GM19025 (cell line): Measurements from ENCODE around the gene CSNK2B.

Source experiments
- ATAC-seq: cut with Tn5 transposase; IDR thresholded peaks from one replicate; pipeline ENCODE4 v1.9.1; 2021; ENCODE audit warnings: mild to moderate bottlenecking, low read depth, moderate library complexity; ENCODE audit not compliant: unreplicated experiment

CSNK2B gene

DNA sequence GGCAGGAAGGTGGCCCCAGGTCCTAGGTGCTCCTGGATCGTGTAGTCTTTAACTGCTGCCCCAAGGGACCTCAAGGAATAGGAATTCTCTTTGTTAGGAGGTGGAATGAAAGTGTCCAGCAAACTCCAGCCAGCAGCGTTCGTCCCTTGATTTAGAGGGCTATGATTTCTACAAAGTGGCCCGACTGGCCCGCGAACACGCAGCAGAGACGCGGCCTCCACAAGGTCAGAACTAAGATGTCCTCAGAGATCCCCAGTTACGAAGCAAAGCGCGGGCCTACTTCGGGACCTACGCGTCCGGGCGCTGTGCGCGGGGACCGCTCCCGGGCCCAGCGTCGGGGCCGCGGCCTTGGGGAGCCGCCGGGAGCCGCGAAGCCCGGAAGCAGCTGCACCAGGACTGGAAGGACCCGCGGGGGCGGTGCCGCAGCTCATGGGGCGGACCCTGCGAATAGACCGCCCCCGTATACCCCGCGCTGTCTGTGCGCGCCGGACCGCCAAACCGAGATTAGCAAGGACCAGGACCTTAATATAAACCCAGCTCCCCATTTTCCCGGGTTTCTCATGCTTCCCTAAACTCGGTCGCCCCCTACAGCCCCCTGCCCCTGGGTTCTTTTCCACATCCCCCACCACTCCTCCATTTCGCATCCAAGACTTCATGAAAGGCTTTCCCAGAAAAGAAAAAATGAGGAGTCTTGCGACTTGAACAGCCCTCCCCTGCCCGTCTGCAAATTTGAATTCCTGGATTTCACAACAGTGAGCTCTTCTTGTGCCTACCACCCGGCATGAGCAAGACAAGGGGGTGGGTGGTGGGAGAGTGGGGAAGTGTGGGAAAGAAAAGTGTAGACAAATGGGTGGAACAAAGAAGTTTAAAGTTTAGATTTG is 5.3 kb upstream of the CSNK2B start, which contains the start of gene C6orf47:
C6orf47 (minus strand) TSS at position 398 of the 881 bp plus-strand sequence. CDS start 831 bp downstream, outside the sequence.
- peak; percentile 60 for ATAC-seq

DNA sequence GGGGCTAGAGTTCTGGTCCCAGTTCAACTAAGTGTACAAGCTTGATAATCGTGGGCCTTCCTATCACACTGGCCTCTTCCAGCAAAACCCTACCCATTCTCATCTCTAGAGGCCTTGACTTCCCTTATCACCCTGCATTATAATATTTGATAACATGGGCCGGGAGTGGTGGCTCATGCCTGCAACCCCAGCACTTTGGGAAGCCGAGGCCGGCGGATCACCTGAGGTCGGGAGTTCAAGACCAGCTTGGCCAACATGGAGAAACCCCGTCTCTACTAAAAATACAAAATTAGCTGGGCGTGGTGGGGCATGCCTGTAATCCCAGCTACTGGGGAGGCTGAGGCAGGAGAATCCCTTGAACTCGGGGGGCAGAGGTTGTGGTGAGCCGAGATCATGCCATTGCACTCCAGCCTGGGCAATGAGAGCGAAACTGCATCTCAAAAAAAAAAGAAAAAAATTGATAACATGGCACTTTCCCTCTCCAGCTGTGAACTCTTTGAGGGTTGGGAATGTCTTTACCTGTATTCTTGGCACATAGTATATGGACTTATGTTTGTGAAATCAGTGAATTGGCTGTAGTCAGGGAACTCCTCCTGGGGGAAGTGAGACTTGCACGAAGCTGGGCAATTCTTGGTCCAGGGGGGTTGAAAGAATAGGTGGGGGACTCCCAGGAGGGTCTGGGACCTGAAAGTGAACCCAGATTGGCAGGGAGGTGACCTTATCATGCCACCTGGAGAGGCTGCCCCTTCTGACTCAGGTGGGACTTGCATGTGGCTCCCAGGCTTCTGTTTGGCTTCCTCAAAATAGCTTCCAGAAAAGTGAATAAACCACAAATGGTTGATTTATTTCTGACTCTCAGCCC is 4.4 kb upstream of the CSNK2B start:
- ATAC-seq = no peak

- no peak for ATAC-seq
Measured at GRCh38 chr6:31662124-31662723, 3.7 kb upstream of the CSNK2B start.

GRCh38 chr6:31663126-31663960 is 2.5 kb upstream of the CSNK2B start:
- no peak for ATAC-seq

DNA sequence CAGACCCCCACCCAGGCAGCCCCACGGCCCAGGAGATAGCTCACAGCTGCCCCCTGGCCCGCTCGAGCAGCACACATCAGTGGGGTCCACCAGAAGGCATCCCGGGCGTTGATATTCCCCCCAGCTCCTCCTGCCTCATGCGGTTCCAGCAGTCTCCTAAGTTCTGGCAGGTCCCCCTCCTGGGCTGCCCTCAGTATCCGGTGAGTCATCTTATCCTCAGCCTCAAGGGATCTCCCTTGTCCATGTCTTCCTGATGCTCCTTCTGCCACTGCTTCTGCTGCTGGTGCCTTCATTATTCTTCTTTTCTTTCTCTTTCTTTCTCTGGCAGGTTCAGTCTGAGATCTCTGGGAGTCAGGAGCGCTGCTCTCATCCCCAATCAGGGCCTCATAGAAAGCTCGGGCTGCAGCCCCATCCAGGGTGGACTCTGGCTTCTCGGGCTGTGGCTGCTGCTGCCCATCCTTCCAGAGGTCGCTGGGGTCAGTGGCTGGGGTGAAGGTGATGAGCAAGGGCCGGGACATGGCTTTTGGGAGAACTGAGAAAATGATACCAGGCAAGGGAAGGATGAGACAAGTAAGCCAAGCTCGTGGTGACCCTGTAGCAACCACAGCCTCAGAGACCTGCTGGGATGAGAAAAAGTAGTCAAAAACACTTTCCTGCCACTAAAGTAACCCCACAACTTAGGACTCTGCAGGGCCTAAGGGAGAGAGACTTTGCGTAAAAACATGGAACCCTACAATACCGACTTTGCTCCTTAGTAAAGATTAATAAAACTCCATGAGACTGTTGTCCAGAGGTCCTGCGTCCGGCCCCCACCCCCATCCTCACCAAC is 1.7 kb upstream of the CSNK2B start:
- no peak for ATAC-seq

DNA sequence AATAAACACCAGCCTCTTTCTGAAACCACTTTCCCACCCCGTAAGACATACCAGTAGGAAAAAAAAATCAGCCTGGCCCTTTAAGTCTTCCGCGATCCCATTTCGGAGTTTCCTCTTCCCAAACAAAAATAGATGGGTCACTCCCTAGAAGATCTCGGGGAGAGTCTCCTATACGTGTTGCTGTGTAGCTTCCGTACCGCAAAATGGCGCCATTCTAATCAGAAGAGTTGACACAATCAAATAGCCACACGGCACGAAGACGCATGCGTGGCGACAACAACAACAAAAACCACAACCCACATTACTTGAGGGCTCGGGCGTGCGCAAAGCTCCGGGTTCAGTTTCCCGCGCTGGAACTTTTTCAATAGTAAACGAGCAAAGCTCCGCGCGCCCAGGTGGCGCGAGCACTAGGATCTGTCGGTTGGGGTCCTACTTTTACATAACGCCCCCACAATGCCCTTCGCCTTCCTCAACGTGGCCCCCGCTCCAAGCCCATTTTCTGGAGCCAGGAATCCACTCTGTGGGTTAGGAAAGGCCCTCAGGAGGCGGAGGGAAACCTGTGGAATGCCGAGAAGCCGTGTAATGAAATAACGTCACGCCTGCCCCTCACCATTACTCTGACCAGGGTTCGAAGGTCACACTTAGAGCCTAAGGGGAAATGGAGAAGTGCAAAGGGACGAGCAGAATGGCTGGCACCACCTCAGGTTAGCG is 935 bp upstream of the CSNK2B start, which contains the start of gene GPANK1:
GPANK1 (minus strand) TSS at position 208 of the 711 bp plus-strand sequence. CDS start 519 bp downstream, outside the sequence.
- ATAC-seq = peak; percentile 34

DNA sequence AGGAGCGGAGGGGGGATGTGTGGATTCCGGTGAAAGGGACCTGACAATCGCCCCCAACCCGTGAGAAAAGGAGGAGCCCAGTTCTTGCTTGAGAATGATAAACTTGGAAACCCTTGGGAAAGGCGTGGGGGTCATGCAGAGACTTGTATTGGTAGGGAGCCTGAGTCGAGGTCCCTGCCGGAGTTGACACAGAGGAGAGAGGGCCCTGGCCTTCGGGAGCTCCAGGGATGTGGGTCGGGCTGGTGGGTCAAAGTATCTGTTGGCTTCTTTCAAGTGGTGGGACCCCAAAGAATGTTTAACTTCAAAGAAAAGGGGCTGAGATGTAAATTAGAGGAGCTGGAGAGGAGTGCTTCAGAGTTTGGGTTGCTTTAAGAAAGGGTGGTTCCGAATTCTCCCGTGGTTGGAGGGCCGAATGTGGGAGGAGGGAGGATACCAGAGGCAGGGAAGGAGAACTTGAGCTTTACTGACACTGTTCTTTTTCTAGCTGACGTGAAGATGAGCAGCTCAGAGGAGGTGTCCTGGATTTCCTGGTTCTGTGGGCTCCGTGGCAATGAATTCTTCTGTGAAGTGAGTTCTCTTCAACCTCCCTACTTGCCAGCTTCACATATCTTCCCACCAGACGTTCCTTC is 571 bp downstream of the CSNK2B start:
- ATAC-seq = no peak

DNA sequence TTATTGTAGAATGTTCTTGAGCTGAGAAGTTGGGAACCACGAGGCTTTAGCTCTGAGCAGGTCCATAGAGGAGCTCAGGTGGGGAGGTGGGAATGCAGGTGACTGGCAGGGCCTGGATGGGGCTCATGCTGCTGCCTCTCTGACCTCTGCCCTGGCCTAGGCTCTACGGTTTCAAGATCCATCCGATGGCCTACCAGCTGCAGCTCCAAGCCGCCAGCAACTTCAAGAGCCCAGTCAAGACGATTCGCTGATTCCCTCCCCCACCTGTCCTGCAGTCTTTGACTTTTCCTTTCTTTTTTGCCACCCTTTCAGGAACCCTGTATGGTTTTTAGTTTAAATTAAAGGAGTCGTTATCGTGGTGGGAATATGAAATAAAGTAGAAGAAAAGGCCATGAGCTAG is 3.8 kb downstream of the CSNK2B start, which contains the start of gene LY6G5B:
LY6G5B (plus strand) TSS at position 301 of the 400 bp plus-strand sequence. CDS start 975 bp downstream, outside the sequence.
- ATAC-seq = no peak

GRCh38 chr6:31676322-31676903 is 10.5 kb downstream of the CSNK2B start:
- no peak for ATAC-seq

DNA sequence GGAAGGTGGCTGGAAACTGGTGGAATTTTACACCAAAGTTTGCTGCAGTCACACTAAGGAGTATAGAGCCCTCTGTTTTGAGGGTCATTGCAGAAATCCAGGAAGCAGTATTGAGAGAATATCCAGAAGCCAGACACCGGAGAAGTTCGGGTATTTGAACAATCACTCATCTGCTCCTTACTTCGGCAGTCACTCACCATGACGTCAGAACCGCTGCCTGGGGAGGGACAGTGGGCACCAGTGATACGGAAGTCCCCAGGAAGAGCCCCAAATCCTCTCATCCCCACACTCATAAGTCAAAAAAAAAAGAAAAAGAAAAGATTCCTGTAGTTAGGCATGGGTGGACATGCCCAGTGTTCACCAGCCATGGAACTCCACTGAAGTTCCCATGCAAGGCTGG is 11.0 kb downstream of the CSNK2B start:
- no peak for ATAC-seq

DNA sequence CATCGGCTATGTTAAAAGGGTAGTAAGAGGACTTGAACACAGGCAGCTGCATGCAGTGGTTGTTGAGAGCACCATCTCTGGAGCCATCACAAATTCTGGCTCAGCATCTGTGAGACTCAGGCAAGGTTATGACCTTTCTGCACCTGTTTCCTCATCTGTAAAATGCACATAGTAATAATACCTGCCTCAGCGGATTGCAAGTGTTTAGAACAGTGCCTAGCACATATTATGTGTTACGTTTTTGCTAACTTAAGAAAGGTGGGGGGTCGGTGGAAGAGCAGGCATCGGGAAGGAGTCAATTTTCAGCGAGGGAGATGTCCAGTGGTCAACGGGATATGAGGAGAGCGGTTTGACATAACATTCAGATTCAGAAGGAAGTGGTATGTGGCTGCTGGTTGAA is 12.1 kb downstream of the CSNK2B start:
- ATAC-seq = no peak

DNA sequence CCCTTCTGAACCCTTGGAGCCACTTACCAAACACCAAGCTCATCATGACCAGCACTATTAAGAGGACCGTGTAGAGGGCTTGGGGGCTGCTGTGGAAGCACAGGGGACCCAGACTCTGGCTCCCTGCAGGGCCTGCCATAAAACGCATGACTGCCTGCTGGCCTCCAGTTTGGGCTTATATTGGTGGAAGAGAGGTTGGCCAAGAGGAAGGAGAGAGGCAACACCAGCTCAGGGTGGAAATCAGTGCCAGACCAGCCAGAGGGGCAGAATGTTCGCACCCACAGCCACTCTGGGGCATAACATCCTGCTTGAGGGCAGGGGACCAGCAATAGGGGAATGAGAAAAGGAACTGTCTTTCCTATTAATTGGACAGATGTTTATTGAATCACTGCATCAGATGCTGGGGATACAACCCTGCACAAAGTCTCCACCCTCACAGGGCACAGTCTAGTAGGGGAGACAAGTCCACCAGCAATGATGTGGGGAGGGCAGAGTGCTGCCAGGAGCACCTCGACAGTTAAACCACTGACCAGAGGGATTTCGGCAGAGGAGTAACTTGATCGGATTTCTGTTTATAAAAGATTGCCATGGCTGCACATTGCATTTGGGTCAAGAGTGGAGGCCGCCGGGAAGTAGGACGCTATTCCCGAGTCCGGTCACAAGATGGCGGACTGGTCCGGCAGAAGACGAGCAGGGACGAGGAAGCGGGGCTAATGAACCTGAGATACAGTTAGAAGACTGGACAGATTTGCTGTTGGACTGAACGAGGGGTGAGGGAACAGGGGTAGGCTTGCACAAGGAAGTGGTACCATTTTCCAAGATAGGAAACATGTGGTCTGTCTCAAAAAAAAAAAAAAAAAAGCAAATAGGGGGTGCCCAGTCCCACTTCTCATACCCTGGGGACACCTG is 14.6 kb downstream of the CSNK2B start, which contains the start of gene LY6G5C:
LY6G5C (minus strand) TSS at position 842 of the 909 bp plus-strand sequence; CDS start at position 148, 694 bp downstream.
- ATAC-seq = no peak

DNA sequence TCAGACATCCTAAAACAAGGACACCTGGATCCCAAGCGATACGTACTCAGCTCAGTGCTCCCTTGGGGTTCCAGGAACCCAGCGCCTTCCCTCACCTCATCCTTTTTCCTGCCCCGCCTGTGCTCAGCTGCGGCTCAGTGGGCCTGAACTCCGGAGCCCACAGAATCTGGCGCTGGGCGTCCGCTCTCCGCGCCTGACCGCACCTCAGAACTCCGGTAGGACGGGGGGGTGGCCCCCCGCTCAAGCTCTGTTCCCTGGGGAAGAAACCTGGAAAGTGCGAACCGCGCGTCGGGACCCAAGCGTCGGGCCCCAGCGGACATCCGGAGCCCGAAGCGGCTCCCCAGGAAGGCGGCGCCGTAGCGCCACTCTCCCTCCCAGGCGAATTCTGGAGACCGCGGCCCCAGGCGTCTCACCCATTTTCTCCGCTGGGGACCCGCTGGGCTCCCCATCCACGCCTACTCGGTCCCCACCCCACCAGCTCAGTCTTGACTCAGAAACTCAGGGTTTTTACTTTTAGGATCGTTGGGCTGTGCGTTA is 15.3 kb downstream of the CSNK2B start:
- no peak for ATAC-seq

DNA sequence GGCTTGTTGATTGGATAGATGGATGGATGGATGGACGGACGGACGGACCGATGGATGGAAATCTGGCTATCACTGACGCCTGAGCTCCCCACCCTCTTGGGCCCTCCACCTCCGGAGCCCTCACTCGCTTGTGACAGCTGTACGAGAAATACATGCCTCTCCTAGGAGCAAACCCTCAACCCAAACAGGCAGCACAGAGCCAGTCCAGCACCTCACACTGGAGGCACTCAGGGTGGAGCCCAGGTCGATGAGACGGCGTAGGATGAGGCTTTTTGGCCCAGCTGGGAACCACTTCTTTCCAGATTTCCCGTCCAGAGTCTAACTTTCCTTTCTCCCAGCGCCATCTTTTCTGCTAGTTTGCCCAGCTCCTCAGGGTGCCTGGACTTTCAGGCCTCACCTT is 17.7 kb downstream of the CSNK2B start:
- no peak for ATAC-seq

DNA sequence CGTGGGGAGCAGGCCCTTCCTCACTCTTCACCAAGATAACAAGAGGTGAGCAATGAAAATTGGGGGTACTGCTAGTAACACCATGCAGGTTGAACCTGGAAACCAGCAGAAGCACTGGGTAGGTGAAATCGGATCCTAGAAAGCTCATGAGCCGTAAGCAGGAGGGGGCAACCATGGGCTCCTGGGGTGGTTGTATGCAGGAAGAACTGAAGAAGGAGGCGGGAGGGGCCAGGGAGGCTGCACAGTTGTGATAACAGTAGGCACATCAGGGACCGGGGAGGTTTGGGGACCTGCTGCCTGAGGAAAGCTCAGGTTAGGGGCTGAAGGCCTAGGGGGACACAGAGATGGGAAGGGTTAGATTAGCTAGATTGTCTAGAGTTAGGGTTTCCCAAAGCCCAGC is 20.6 kb downstream of the CSNK2B start:
- no peak for ATAC-seq

GRCh38 chr6:31687321-31687720 is 21.4 kb downstream of the CSNK2B start:
- no peak for ATAC-seq
